Tibial nerve (tissue), 4 donors: Measurements from ENCODE around the gene ALOXE3. TPM values are rescaled to one million over a fixed set of nuclear protein-coding genes. Genes with fewer than 3 reads are reported as not detected.

ENCODE experiments used
- DNase-seq, 2 donors: peaks; one replicate each; pipeline ENCODE4 v3.0.0-alpha.2; 2019; ENCODE audit warnings: low spot score in 2 of 2
- H3K27ac ChIP-seq, 4 donors: fragments of 200-600 bp; sonication (generic) in 3 of 4; one replicate each; pipeline ENCODE4 v1.5.1; 2017 to 2019; ENCODE audit warnings: mild to moderate bottlenecking in 1 of 4
- H3K27me3 ChIP-seq, 2 donors: fragments of 200-600 bp; sonication (generic) in 1 of 2; one replicate each; pipeline versions ENCODE4 v1.5.1 to v1.6.0; 2017 to 2019
- H3K36me3 ChIP-seq, 3 donors: fragments of 200-600 bp; sonication (generic); one replicate each; pipeline ENCODE4 v1.5.1; 2018 to 2019
- H3K4me1 ChIP-seq, 4 donors: fragments of 200-600 bp; sonication (generic) in 3 of 4; one replicate each; pipeline ENCODE4 v1.5.1; 2017 to 2019
- H3K4me3 ChIP-seq, 4 donors: fragments of 200-600 bp; sonication (generic) in 3 of 4; one replicate each; pipeline ENCODE4 v1.5.1; 2017 to 2019; ENCODE audit warnings: mild to moderate bottlenecking in 1 of 4, moderate library complexity in 1 of 4
- H3K9me3 ChIP-seq, 4 donors: fragments of 200-600 bp; sonication (generic) in 3 of 4; one replicate each; pipeline ENCODE4 v1.5.1; 2017 to 2019
- CTCF ChIP-seq, 5 experiments: fragments of 200-600 bp in 3 of 5; fragments of 450-650 bp in 2 of 5; sonication (generic) in 3 of 5; IDR thresholded peaks; one replicate each; pipeline ENCODE4 v1.5.1; 2016 to 2019; ENCODE audit warnings: antibody characterized with exemption in 5 of 5, mild to moderate bottlenecking in 3 of 5, moderate library complexity in 2 of 5
- EP300 ChIP-seq, 2 donors: sonication (generic); formaldehyde crosslinking; IDR thresholded peaks; one replicate each; pipeline ENCODE4 v1.6.1; 2017; ENCODE audit warnings: antibody characterized with exemption in 2 of 2, mild to moderate bottlenecking in 1 of 2
- POLR2A ChIP-seq, 2 donors: fragments of 450-650 bp; IDR thresholded peaks; one replicate each; pipeline ENCODE4 v1.6.1; 2017; ENCODE audit warnings: antibody characterized with exemption in 2 of 2, mild to moderate bottlenecking in 2 of 2, moderate library complexity in 2 of 2
- WGBS, 2 donors: methylation state at CpG; one replicate each; pipeline ENCODE4 v1.1.5; 2018; 5-methylcytosine and 5-hydroxymethylcytosine counted together
- total RNA-seq, 4 donors: library from RNA; depleted of rRNA; stranded (reverse); fragments of >200 nt; gene quantifications; one replicate each; pipeline ENCODE4 v1.1.0, GENCODE V29; 2016

The ALOXE3 gene
- total RNA-seq, 4 donors from 2014 or later, result not detected

DNA sequence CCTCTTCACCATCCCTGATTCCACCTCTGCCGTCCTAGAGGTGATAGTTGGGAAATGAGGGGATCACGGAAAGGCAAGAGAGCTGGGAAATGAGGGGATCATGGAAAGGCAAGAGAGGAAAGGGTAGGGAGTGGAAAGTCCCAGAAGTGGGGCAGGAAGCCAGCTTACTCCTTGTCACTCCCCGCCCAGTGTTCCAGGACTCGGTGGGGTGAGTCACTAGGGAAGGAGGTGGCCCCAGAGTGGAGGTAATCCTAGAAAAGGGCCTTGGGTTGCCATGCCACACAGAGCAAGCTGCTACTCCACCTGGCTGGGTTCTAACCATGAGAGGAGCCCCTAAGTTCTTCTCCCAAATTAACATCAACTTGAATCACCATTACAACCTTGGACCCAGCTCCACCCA lies 14.8 kb downstream of the ALOXE3 start:
- Histone ChIP-seq H3K4me3 (no peak overlapping the region), H3K27me3 (peaks cover 0 to 9% of the 10 kb centered on the region in 2 donors), H3K4me1 (no peaks in the 10 kb centered on the region), H3K36me3 (no peaks in the 10 kb centered on the region), H3K9me3 (no peaks in the 10 kb centered on the region), H3K27ac (no peak overlapping the region)
- TF ChIP-seq CTCF (IDR thresholded peaks at IDR 0.05) (no peak), POLR2A (IDR thresholded peaks at IDR 0.05) (no peak), EP300 (IDR thresholded peaks at IDR 0.05) (no peak)
- WGBS, 2 donors, result 64 to 84% methylated on average over 4 of the region's 4 CpGs
- DNase-seq, result no peak

DNA sequence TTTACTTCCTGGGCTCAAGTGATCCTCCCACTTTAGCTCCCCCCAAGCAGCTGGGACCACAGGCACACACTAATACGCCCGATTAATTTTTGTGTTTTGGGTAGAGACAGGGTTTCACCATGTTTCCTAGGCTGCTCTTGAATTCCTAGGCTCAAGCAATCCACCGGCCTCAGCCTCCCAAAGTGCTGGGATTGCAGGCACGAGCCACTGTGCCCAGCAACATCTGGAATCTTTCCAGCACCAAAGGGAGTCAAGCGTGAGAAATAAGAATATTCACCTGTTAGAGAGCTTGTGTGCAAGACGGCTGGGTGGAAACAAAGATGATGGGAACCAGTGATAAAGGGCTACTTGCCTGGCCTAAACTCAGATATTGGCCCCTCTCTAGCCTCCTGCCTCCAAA lies 16.6 kb downstream of the ALOXE3 start:
- Histone ChIP-seq H3K4me1 (no peaks in the 10 kb centered on the region), H3K4me3 (no peak overlapping the region), H3K9me3 (no peaks in the 10 kb centered on the region), H3K27ac (no peak overlapping the region), H3K27me3 (peaks cover 0 to 11% of the 10 kb centered on the region in 2 donors), H3K36me3 (no peaks in the 10 kb centered on the region)
- WGBS, 2 donors, result 86% methylated on average over 6 of the region's 6 CpGs
- no peak for TF ChIP-seq EP300 (IDR thresholded peaks at IDR 0.05)
- TF ChIP-seq CTCF (IDR thresholded peaks at IDR 0.05), result no peak
- no peak for TF ChIP-seq POLR2A (IDR thresholded peaks at IDR 0.05)
- no peak for DNase-seq

DNA sequence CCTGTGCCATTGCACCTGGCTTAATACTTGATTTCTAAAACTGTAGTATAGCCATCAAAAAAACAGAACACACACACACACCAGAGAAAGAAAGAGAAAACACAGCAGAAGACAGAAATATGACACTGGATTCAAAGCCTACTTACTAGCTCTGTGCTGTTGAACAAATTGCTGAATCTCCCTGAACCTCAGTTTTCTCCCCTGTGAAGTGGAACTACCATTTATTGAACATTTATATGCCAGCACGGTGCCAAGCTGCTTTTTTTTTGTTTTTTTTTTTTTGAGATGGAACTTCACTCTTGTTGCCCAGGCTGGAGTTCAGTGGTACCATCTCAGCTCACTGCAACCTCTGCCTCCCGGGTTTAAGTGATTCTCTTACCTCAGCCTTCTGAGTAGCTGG lies 17.6 kb downstream of the ALOXE3 start:
- no peaks in the 10 kb centered on the region for H3K4me1 ChIP-seq
- 84 to 85% methylated on average over 2 of the region's 2 CpGs for WGBS, 2 donors
- no peak for DNase-seq
- TF ChIP-seq POLR2A (IDR thresholded peaks at IDR 0.05) (no peak), CTCF (IDR thresholded peaks at IDR 0.05) (no peak), EP300 (IDR thresholded peaks at IDR 0.05) (no peak)
- no peaks in the 10 kb centered on the region for H3K36me3 ChIP-seq
- no peak overlapping the region for H3K4me3 ChIP-seq
- peaks cover 0 to 20% of the 10 kb centered on the region in 2 donors for H3K27me3 ChIP-seq
- H3K27ac ChIP-seq, result no peak overlapping the region
- no peaks in the 10 kb centered on the region for H3K9me3 ChIP-seq

GRCh38 chr17:8100111-8100510 lies 18.2 kb downstream of the ALOXE3 start:
- no peaks in the 10 kb centered on the region for H3K4me1 ChIP-seq
- TF ChIP-seq CTCF (IDR thresholded peaks at IDR 0.05) (no peak), EP300 (IDR thresholded peaks at IDR 0.05) (no peak), POLR2A (IDR thresholded peaks at IDR 0.05) (no peak)
- H3K27ac ChIP-seq, result no peak overlapping the region
- WGBS, 2 donors, result 18 to 21% methylated on average over 2 of the region's 2 CpGs
- no peaks in the 10 kb centered on the region for H3K36me3 ChIP-seq
- H3K4me3 ChIP-seq, result no peak overlapping the region
- DNase-seq, result no peak
- H3K27me3 ChIP-seq, result peaks cover 0 to 26% of the 10 kb centered on the region in 2 donors
- no peaks in the 10 kb centered on the region for H3K9me3 ChIP-seq

DNA sequence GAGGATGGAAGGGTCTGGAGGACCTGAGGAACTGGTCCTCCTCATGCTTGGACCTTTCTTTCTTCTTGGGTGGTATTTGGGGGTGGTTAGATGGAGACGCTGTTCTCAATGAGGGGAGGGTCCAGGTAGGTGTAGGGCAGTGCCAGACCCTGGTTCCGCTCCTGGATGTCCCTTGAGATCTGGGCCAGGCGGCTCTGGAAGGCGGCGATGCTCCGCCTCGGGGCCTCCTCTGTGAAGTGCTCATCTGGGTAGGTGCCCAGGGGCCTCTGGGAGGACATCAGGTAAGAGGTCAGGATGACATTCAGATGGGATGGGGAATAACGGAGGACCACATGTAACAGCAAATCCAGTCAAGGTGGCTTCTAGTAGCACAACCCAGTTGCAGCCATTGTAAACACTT lies 21.8 kb downstream of the ALOXE3 start:
- WGBS, 2 donors, result 85 to 88% methylated on average over 8 of the region's 8 CpGs
- Histone ChIP-seq H3K9me3 (no peaks in the 10 kb centered on the region), H3K27ac (no peak overlapping the region), H3K4me3 (no peak overlapping the region), H3K27me3 (peaks cover 0 to 53% of the 10 kb centered on the region in 2 donors), H3K4me1 (no peaks in the 10 kb centered on the region), H3K36me3 (no peaks in the 10 kb centered on the region)
- no peak for TF ChIP-seq CTCF (IDR thresholded peaks at IDR 0.05)
- no peak for TF ChIP-seq POLR2A (IDR thresholded peaks at IDR 0.05)
- no peak for TF ChIP-seq EP300 (IDR thresholded peaks at IDR 0.05)
- DNase-seq, result no peak
